Vagina (tissue), 2 donors: ENCODE measurements around the gene C2CD5.

Source experiments
- CTCF ChIP-seq, 3 experiments: fragments of 450-650 bp in 2 of 3; fragments of 200-600 bp in 1 of 3; sonication (generic) in 1 of 3; IDR thresholded peaks; one replicate each; pipeline ENCODE4 v1.5.1; 2017 to 2019; ENCODE audit warnings: antibody characterized with exemption in 3 of 3, mild to moderate bottlenecking in 2 of 3, moderate library complexity in 2 of 3
- POLR2A ChIP-seq, 2 donors: fragments of 450-650 bp; IDR thresholded peaks; one replicate each; pipeline ENCODE4 v1.6.1; 2017; ENCODE audit warnings: antibody characterized with exemption in 2 of 2, mild to moderate bottlenecking in 2 of 2, moderate library complexity in 2 of 2
- POLR2AphosphoS5 ChIP-seq, 2 donors: sonication (generic); formaldehyde crosslinking; IDR thresholded peaks; one replicate each; pipeline ENCODE4 v1.9.0; 2017; ENCODE audit warnings: antibody characterized with exemption in 2 of 2, mild to moderate bottlenecking in 2 of 2, low read depth in 1 of 2; ENCODE audit not compliant: insufficient read depth in 1 of 2

GRCh38 chr12:22399464-22400180 lies 144.7 kb downstream of the C2CD5 start:
- no peak for TF ChIP-seq POLR2AphosphoS5 (IDR thresholded peaks at IDR 0.05; ENCODE audit: insufficient read depth in 1 of 2, low read depth in 1 of 2)
- no peak for TF ChIP-seq CTCF (IDR thresholded peaks at IDR 0.05)
- no peak for TF ChIP-seq POLR2A (IDR thresholded peaks at IDR 0.05)
